Testis (tissue), 3 donors: ENCODE measurements around the gene SART3. TPM values are rescaled to one million over a fixed set of nuclear protein-coding genes. Genes with fewer than 3 reads are reported as not detected.
"Not testable (repeated sequence)": the region's sequence is repeated elsewhere in the genome, so short reads cannot be mapped to it uniquely, and the experiment has no call there.

Source experiments
- DNase-seq: peaks from one replicate; pipeline ENCODE4 v3.0.0-alpha.2; 2019
- H3K27ac ChIP-seq, 2 donors: fragments of 200-600 bp; sonication (generic); one replicate each; pipeline ENCODE4 v1.5.1; 2019
- H3K27me3 ChIP-seq: fragments of 200-600 bp; sonication (generic); one replicate; pipeline ENCODE4 v1.5.1; 2019
- H3K36me3 ChIP-seq: fragments of 200-600 bp; sonication (generic); one replicate; pipeline ENCODE4 v1.5.1; 2017; ENCODE audit warnings: low read depth; ENCODE audit errors: missing control alignments
- H3K4me1 ChIP-seq: fragments of 200-600 bp; sonication (generic); one replicate; pipeline ENCODE4 v1.5.1; 2019
- H3K4me3 ChIP-seq, 2 donors: fragments of 200-600 bp; sonication (generic); one replicate each; pipeline ENCODE4 v1.5.1; 2017 to 2019
- H3K9me3 ChIP-seq: fragments of 200-600 bp; sonication (generic); one replicate; pipeline ENCODE4 v1.5.1; 2017
- POLR2A ChIP-seq: fragments of 450-650 bp; IDR thresholded peaks from one replicate; pipeline ENCODE4 v1.6.1; 2017; ENCODE audit warnings: antibody characterized with exemption, mild to moderate bottlenecking, moderate library complexity
- WGBS, 2 donors: methylation state at CpG; one replicate each; pipeline ENCODE4 v1.1.5; 2018; 5-methylcytosine and 5-hydroxymethylcytosine counted together
- intact Hi-C: fragments of 100-400 bp; cut with DNase I; formaldehyde crosslinking; loops from one replicate; pipeline ENCODE4 v1.15.1; 2023; ENCODE audit warnings: low total_unique reads
- polyA plus RNA-seq: library from polyadenylated mRNA; stranded (reverse); fragments of 350-450 nt; fragmentation: Illumina TruSeq; extraction: RNeasy Lipid Tissue Mini Kit (QIAGEN cat#74804); gene quantifications from one replicate; pipeline ENCODE4 v1.2.3, GENCODE V29; 2014; ENCODE audit warnings: low read depth, low replicate concordance; ENCODE audit not compliant: insufficient read depth
- total RNA-seq, 2 donors: library from RNA; depleted of rRNA; stranded (reverse); fragments of >200 nt; gene quantifications; one replicate each; pipeline ENCODE4 v1.2.3, GENCODE V29; 2016
- TF ChIP-seq, protein P1 (sequence below), 3 experiments: fragments of 450-650 bp in 2 of 3; fragments of 200-600 bp in 1 of 3; sonication (generic) in 1 of 3; IDR thresholded peaks; one replicate each; pipeline ENCODE4 v1.5.1; 2016 to 2019; ENCODE audit warnings: antibody characterized with exemption in 3 of 3, mild to moderate bottlenecking in 2 of 3, moderate library complexity in 1 of 3

The SART3 gene
- total and polyA plus RNA-seq, 3 donors from 2014 or later: 48.6 to 116 (median 115) TPM

DNA sequence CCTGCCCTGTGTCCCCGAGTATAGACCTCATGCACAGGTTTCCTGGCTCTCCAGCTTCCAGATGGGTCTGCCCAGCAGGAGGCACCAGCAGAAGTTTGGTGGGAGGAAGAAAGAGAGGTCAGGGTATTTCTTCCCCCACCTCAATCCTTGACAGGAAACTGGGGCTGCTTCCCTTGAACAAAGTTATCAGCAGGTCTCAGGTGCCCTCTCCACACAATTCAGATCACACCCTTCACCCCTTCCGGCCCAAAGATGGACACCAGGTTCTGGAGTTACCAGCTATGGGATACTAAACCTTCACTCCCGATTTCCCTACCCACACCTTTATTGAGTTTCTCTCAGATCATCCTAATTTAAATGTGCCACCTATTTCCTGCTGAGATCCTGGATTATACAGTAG is 1.2 kb downstream of the SART3 start:
- no peak for DNase-seq
- Histone ChIP-seq H3K27ac (no peak overlapping the region), H3K9me3 (no peaks in the 10 kb centered on the region), H3K4me3 (peak overlapping the region; percentile 91 to 93), H3K36me3 (no peaks in the 10 kb centered on the region), H3K4me1 (peaks cover 26% of the 10 kb centered on the region), H3K27me3 (no peaks in the 10 kb centered on the region)
- whole genome bisulfite sequencing, 2 donors: 32 to 48% methylated on average over 3 of the region's 3 CpGs
- TF ChIP-seq POLR2A: no peak
- intact Hi-C loops: no loop called here

DNA sequence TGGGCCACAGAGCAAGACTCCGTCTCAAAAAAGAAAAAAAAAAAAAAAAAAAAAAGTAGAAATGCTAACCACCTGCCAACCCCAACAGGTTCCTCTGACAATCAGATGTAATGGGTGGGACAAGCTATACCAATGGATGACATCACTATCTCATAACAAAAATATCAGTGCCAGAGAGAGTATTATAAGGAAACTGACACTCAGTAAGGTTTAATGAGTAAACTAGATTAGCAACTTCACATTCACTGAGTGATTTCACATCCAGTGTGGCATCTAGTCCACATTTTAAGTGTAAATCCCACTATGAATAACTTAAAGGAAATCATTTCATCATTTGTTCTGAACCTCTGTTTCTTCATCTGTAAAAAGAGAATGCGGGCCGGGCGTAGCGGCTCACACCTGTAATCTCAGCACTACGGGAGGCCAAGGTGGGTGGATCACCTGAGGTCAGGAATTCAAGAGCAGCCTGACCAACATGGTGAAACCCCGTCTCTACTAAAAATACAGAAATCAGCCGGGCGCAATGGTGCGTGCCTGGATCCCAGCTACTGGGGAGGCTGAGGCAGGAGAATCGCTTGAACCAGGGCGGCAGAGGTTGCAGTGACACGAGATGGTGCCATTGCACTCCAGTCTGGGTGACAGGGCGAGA is 1.8 kb downstream of the SART3 start:
- H3K27me3 ChIP-seq: no peaks in the 10 kb centered on the region
- H3K9me3 ChIP-seq: no peaks in the 10 kb centered on the region
- no peak for DNase-seq
- H3K4me1 ChIP-seq: peaks cover 26% of the 10 kb centered on the region
- no peak for TF ChIP-seq POLR2A
- TF ChIP-seq, protein P1, sequence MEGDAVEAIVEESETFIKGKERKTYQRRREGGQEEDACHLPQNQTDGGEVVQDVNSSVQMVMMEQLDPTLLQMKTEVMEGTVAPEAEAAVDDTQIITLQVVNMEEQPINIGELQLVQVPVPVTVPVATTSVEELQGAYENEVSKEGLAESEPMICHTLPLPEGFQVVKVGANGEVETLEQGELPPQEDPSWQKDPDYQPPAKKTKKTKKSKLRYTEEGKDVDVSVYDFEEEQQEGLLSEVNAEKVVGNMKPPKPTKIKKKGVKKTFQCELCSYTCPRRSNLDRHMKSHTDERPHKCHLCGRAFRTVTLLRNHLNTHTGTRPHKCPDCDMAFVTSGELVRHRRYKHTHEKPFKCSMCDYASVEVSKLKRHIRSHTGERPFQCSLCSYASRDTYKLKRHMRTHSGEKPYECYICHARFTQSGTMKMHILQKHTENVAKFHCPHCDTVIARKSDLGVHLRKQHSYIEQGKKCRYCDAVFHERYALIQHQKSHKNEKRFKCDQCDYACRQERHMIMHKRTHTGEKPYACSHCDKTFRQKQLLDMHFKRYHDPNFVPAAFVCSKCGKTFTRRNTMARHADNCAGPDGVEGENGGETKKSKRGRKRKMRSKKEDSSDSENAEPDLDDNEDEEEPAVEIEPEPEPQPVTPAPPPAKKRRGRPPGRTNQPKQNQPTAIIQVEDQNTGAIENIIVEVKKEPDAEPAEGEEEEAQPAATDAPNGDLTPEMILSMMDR (IDR thresholded peaks at IDR 0.05): no peak
- H3K36me3 ChIP-seq: no peaks in the 10 kb centered on the region
- 68 to 75% methylated on average over 14 of the region's 14 CpGs for WGBS, 2 donors
- no peak overlapping the region for H3K4me3 ChIP-seq
- intact Hi-C loops: no loop called here
- no peak overlapping the region for H3K27ac ChIP-seq

DNA sequence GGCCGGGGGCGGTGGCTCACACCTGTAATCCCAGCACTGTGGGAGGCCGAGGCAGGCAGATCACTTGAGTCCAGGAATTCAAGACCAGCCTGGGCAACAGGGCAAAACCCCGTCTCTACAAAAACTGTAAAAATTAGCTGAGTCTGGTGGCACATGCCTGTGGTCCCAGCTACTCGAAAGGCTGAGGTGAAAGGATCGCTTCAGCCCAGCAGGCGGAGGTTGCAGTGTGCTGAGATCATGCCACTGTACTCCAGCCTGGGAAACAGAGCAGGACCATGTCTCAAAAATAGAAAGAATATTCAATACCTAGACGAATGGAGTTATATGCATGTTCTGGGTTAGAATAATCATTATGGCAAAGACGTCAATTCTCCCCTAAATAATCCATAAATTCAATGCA is 5.6 kb downstream of the SART3 start:
- intact Hi-C loops, H3K27ac ChIP-seq, H3K27me3 ChIP-seq, H3K4me3 ChIP-seq, DNase-seq, H3K36me3 ChIP-seq, H3K9me3 ChIP-seq: not testable (repeated sequence)
- WGBS, 2 donors: 85% methylated on average over 9 of the region's 9 CpGs
- H3K4me1 ChIP-seq: peaks cover 19% of the 10 kb centered on the region

DNA sequence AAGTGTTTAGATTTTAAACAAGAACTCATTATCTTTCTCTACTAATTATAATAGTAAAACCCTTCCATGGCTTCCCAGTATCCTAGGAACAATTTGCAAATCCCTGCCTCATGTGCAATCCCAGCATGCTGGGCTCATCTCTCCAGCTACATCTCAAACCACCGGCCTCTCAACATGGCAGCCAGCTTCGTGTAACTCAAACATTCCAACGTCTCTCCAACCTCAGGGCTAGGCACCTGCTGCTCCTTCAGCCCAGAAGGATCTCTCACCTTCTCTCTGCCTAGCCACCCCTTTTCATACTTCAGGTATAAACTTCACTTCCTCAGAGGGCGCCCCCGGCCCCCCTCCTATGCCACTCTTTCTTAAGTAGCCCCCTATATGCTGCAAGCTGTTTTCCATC is 7.2 kb downstream of the SART3 start:
- no peak for TF ChIP-seq POLR2A
- TF ChIP-seq, protein P1 (IDR thresholded peaks at IDR 0.05): no peak
- intact Hi-C loops: no loop called here
- Histone ChIP-seq H3K27ac (no peak overlapping the region), H3K36me3 (no peaks in the 10 kb centered on the region), H3K9me3 (no peaks in the 10 kb centered on the region), H3K4me3 (no peak overlapping the region), H3K4me1 (peaks cover 7% of the 10 kb centered on the region), H3K27me3 (no peaks in the 10 kb centered on the region)
- WGBS, 2 donors: 90 to 94% methylated on average over 5 of the region's 5 CpGs
- DNase-seq: no peak

DNA sequence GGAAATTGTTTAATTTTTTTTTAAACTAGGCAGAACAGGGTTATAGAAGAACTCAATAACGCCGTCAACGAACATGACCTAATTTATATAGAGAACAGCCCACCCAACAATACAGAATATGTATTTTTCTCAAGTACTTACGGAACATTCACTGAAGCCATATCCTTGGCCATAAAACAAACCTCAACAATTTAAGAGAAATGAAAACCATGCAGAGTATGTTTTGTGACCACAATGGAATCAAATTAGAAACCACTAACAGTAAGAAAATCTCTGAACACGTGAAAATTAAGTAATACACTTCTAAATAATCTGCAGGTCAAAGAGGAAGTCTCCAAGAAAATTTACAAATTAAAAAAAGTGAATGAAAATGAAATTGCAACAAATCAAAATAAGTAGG is 9.4 kb downstream of the SART3 start:
- WGBS, 2 donors: 82 to 90% methylated on average over 5 of the region's 5 CpGs
- H3K4me3 ChIP-seq: no peak overlapping the region
- H3K36me3 ChIP-seq: no peaks in the 10 kb centered on the region
- H3K27me3 ChIP-seq: no peaks in the 10 kb centered on the region
- DNase-seq: no peak
- no peak for TF ChIP-seq POLR2A
- H3K9me3 ChIP-seq: no peaks in the 10 kb centered on the region
- intact Hi-C loops: no loop called here
- no peaks in the 10 kb centered on the region for H3K4me1 ChIP-seq
- H3K27ac ChIP-seq: no peak overlapping the region

DNA sequence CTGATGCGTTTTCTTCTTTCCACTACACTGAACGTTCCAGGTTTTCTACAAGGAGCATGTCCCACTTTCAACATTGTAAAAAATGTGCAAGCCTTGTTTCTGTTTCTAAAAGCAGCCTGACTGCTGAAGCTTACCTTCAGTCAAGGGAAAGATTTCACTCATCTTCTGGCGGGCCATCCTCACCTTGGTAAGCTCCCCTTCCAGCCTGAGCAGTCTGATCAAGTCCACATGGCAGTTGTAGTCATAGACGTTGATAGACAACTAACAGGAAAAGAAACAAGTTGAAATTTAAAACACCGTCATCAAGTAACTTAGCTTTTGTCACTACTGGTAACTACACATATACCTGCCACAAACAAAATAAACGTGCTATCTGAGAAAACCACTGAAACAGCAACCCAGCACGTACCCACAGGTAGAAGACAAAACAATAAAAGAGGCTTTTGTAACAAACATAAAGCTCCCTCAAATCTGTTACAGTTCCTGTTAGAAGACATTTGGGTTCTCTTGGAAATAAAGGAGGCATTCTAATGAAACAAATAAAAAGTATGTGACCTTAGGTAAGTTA is 11.9 kb downstream of the SART3 start:
- H3K4me3 ChIP-seq: no peak overlapping the region
- no peaks in the 10 kb centered on the region for H3K9me3 ChIP-seq
- no peaks in the 10 kb centered on the region for H3K36me3 ChIP-seq
- no peak overlapping the region for H3K27ac ChIP-seq
- 66 to 69% methylated on average over 7 of the region's 7 CpGs for WGBS, 2 donors
- intact Hi-C loops: no loop called here
- no peak for TF ChIP-seq POLR2A
- TF ChIP-seq, protein P1 (IDR thresholded peaks at IDR 0.05): no peak
- DNase-seq: no peak
- no peaks in the 10 kb centered on the region for H3K4me1 ChIP-seq
- no peaks in the 10 kb centered on the region for H3K27me3 ChIP-seq
